Liver (tissue), 9 donors: ENCODE results near the gene LGR5. TPM values are rescaled to one million over a fixed set of nuclear protein-coding genes. Genes with fewer than 3 reads are reported as not detected.

Experiments
- DNase-seq: peaks from one replicate; pipeline ENCODE4 v3.0.0-alpha.2; 2017; ENCODE audit warnings: low spot score
- H3K27ac ChIP-seq, 2 donors: one replicate each; pipeline ENCODE4 v1.7.0; 2013; ENCODE audit warnings: inconsistent platforms in 2 of 2, low read length in 2 of 2, control low read depth in 1 of 2, low read depth in 1 of 2, mild to moderate bottlenecking in 1 of 2
- H3K27me3 ChIP-seq, 4 donors: one replicate each; pipeline versions ENCODE4 v1.6.1 to v1.7.0; 2013; ENCODE audit warnings: low read length in 3 of 4, inconsistent platforms in 1 of 4, mild to moderate bottlenecking in 1 of 4, moderate library complexity in 1 of 4; ENCODE audit not compliant: control insufficient read depth in 4 of 4, insufficient read depth in 4 of 4
- H3K36me3 ChIP-seq, 4 donors: one replicate each; pipeline versions ENCODE4 v1.6.1 to v1.7.0; 2013; ENCODE audit warnings: low read length in 3 of 4, mild to moderate bottlenecking in 3 of 4, low read depth in 1 of 4, moderate library complexity in 1 of 4; ENCODE audit not compliant: control insufficient read depth in 4 of 4, insufficient read depth in 3 of 4
- H3K4me1 ChIP-seq, 4 donors: one replicate each; pipeline versions ENCODE4 v1.6.1 to v1.7.0; 2013; ENCODE audit warnings: low read length in 3 of 4, mild to moderate bottlenecking in 3 of 4, moderate library complexity in 1 of 4; ENCODE audit not compliant: control insufficient read depth in 4 of 4, insufficient read depth in 4 of 4
- H3K4me3 ChIP-seq, 3 donors: one replicate each; pipeline versions ENCODE4 v1.6.1 to v1.7.0; 2013; ENCODE audit warnings: low read length in 3 of 3, control low read depth in 1 of 3, low read depth in 1 of 3, mild to moderate bottlenecking in 1 of 3
- H3K9ac ChIP-seq, 2 donors: one replicate each; pipeline ENCODE4 v1.7.0; 2013; ENCODE audit warnings: low read length in 2 of 2, mild to moderate bottlenecking in 2 of 2, moderate library complexity in 2 of 2, control low read depth in 1 of 2, low read depth in 1 of 2
- H3K9me3 ChIP-seq, 4 donors: one replicate each; pipeline versions ENCODE4 v1.6.1 to v1.7.0; 2013; ENCODE audit warnings: low read length in 3 of 4; ENCODE audit not compliant: control insufficient read depth in 4 of 4
- EGR1 ChIP-seq, 2 donors: IDR thresholded peaks; 2 replicates each; pipeline ENCODE4 v1.6.1; 2016 to 2018; ENCODE audit warnings: antibody characterized with exemption in 2 of 2, low read depth in 2 of 2
- FOXA1 ChIP-seq: IDR thresholded peaks from 2 replicates; pipeline ENCODE4 v1.6.1; 2016; ENCODE audit warnings: antibody characterized with exemption
- FOXA2 ChIP-seq: IDR thresholded peaks from 2 replicates; pipeline ENCODE4 v1.6.1; 2016; ENCODE audit warnings: antibody characterized with exemption
- GABPA ChIP-seq, 2 donors: IDR thresholded peaks in 1 of 2; conservative IDR thresholded peaks in 1 of 2; 2 replicates each; pipeline ENCODE4 v1.6.1; 2016; ENCODE audit warnings: antibody characterized with exemption in 2 of 2, mild to moderate bottlenecking in 1 of 2, moderate library complexity in 1 of 2
- HNF4A ChIP-seq, 2 donors: conservative IDR thresholded peaks; 2 replicates each; pipeline ENCODE4 v1.6.1; 2016; ENCODE audit warnings: antibody characterized with exemption in 2 of 2, mild to moderate bottlenecking in 2 of 2
- HNF4G ChIP-seq: IDR thresholded peaks from 2 replicates; pipeline ENCODE4 v1.6.1; 2016; ENCODE audit warnings: antibody characterized with exemption
- JUND ChIP-seq, 2 donors: IDR thresholded peaks; 2 replicates each; pipeline ENCODE4 v1.6.1; 2016; ENCODE audit warnings: antibody characterized with exemption in 2 of 2
- NR2F2 ChIP-seq: IDR thresholded peaks from 2 replicates; pipeline ENCODE4 v1.6.1; 2016; ENCODE audit warnings: antibody characterized with exemption
- RAD21 ChIP-seq, 2 donors: IDR thresholded peaks; 2 replicates each; pipeline ENCODE4 v1.6.1; 2016; ENCODE audit warnings: antibody characterized with exemption in 2 of 2, mild to moderate bottlenecking in 2 of 2
- RXRA ChIP-seq, 2 donors: IDR thresholded peaks; 2 replicates each; pipeline ENCODE4 v1.6.1; 2017 to 2018; ENCODE audit warnings: antibody characterized with exemption in 2 of 2, mild to moderate bottlenecking in 1 of 2
- SP1 ChIP-seq: IDR thresholded peaks from 2 replicates; pipeline ENCODE4 v1.6.1; 2018; ENCODE audit warnings: antibody characterized with exemption, mild to moderate bottlenecking
- TAF1 ChIP-seq: conservative IDR thresholded peaks from 2 replicates; pipeline ENCODE4 v1.6.1; 2016; ENCODE audit warnings: antibody characterized with exemption, mild to moderate bottlenecking
- YY1 ChIP-seq: IDR thresholded peaks from 2 replicates; pipeline ENCODE4 v1.6.1; 2016; ENCODE audit warnings: antibody characterized with exemption, mild to moderate bottlenecking
- WGBS: extraction: QIAGEN DNeasy Blood & Tissue Kit; methylation state at CpG from one replicate; pipeline ENCODE4 v1.1.7; 2013; 5-methylcytosine and 5-hydroxymethylcytosine counted together
- polyA plus RNA-seq, 2 donors: library from polyadenylated mRNA; stranded (reverse) in 1 of 2; unstranded in 1 of 2; fragments of 200-250 nt in 1 of 2; fragments of >200 nt in 1 of 2; fragmentation: Nextera tagmentation in 1 of 2; extraction: Ambion mirVana in 1 of 2; gene quantifications; one replicate each; pipeline versions ENCODE4 v1.2.1 to v1.2.3, GENCODE V29; 2013 to 2015
- total RNA-seq, 2 donors: library from RNA; depleted of rRNA; stranded (reverse); fragments of >200 nt; gene quantifications; one replicate each; pipeline ENCODE4 v1.2.3, GENCODE V29; 2014
- TF ChIP-seq, protein P1 (sequence below): IDR thresholded peaks from 2 replicates; pipeline ENCODE4 v1.6.1; 2016; ENCODE audit warnings: antibody characterized with exemption
- TF ChIP-seq, protein P2 (sequence below): fragments of 150-350 bp; IDR thresholded peaks from 2 replicates; pipeline ENCODE4 v1.5.1; 2017; ENCODE audit warnings: improper control_type of control experiment, low read depth, low read length; ENCODE audit not compliant: missing input control
- TF ChIP-seq, protein P3 (sequence below): IDR thresholded peaks from 2 replicates; pipeline ENCODE4 v1.6.1; 2016; ENCODE audit warnings: antibody characterized with exemption
- TF ChIP-seq, protein P4 (sequence below): IDR thresholded peaks from 2 replicates; pipeline ENCODE4 v1.6.1; 2016; ENCODE audit warnings: antibody characterized with exemption, mild to moderate bottlenecking
- donor health status: healthy.
- donor health status: healthy.
- donor health status: healthy.
- donor health status: healthy.
- donor health status: healthy.

LGR5 gene
- total and polyA plus RNA-seq, 4 donors: 0.17 to 0.99 (median 0.82) TPM

DNA sequence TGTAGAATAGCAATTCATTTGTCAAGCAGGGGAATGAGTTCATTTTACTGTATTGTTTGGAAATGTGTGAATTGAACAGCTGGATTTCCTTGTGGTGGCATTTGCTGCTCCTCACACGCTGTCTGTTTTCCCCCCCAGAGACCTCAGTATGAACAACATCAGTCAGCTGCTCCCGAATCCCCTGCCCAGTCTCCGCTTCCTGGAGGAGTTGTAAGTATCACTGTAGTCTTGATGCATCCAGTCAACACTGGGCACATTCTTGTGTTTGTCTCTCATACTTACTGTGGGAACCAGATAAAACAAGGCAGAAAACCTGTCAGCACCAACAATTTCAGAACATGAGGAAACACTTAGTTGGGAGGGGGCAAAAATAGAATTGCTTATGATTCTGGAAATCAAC, 64.9 kb downstream of the LGR5 start:
- DNase-seq: no peak
- no peak for TF ChIP-seq HNF4G
- TF ChIP-seq HNF4A (conservative IDR thresholded peaks at IDR 0.05): no peak
- no peak for TF ChIP-seq JUND (IDR thresholded peaks at IDR 0.05)
- no peak for TF ChIP-seq RXRA (IDR thresholded peaks at IDR 0.05)
- no peak for TF ChIP-seq FOXA1
- no peaks in the 10 kb centered on the region for H3K27me3 ChIP-seq
- H3K4me3 ChIP-seq: no peak overlapping the region
- H3K4me1 ChIP-seq: no peaks in the 10 kb centered on the region
- WGBS: 75% methylated on average over 3 of the region's 3 CpGs
- no peaks in the 10 kb centered on the region for H3K9me3 ChIP-seq
- H3K36me3 ChIP-seq: no peaks in the 10 kb centered on the region
- no peak overlapping the region for H3K9ac ChIP-seq
- no peak overlapping the region for H3K27ac ChIP-seq

- Histone ChIP-seq H3K9ac (no peak overlapping the region), H3K4me1 (no peaks in the 10 kb centered on the region), H3K4me3 (no peak overlapping the region), H3K27ac (no peak overlapping the region), H3K27me3 (no peaks in the 10 kb centered on the region), H3K9me3 (no peaks in the 10 kb centered on the region), H3K36me3 (no peaks in the 10 kb centered on the region)
- TF ChIP-seq NR2F2: no peak
- no peak for TF ChIP-seq FOXA1
- no peak for TF ChIP-seq JUND (IDR thresholded peaks at IDR 0.05)
- TF ChIP-seq, protein P1, sequence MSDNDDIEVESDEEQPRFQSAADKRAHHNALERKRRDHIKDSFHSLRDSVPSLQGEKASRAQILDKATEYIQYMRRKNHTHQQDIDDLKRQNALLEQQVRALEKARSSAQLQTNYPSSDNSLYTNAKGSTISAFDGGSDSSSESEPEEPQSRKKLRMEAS: no peak
- TF ChIP-seq, protein P2, sequence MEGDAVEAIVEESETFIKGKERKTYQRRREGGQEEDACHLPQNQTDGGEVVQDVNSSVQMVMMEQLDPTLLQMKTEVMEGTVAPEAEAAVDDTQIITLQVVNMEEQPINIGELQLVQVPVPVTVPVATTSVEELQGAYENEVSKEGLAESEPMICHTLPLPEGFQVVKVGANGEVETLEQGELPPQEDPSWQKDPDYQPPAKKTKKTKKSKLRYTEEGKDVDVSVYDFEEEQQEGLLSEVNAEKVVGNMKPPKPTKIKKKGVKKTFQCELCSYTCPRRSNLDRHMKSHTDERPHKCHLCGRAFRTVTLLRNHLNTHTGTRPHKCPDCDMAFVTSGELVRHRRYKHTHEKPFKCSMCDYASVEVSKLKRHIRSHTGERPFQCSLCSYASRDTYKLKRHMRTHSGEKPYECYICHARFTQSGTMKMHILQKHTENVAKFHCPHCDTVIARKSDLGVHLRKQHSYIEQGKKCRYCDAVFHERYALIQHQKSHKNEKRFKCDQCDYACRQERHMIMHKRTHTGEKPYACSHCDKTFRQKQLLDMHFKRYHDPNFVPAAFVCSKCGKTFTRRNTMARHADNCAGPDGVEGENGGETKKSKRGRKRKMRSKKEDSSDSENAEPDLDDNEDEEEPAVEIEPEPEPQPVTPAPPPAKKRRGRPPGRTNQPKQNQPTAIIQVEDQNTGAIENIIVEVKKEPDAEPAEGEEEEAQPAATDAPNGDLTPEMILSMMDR: no peak
- TF ChIP-seq, protein P3, sequence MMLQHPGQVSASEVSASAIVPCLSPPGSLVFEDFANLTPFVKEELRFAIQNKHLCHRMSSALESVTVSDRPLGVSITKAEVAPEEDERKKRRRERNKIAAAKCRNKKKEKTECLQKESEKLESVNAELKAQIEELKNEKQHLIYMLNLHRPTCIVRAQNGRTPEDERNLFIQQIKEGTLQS: no peak
- no peak for TF ChIP-seq RXRA (IDR thresholded peaks at IDR 0.05)
- TF ChIP-seq HNF4A (conservative IDR thresholded peaks at IDR 0.05): no peak
- no peak for TF ChIP-seq RAD21 (IDR thresholded peaks at IDR 0.05)
- no peak for TF ChIP-seq EGR1 (IDR thresholded peaks at IDR 0.05; ENCODE audit: low read depth in 2 of 2)
- no peak for TF ChIP-seq FOXA2
- TF ChIP-seq GABPA (IDR thresholded peaks at IDR 0.05 in 1 of 2, conservative IDR thresholded peaks at IDR 0.05 in 1 of 2): no peak
- TF ChIP-seq HNF4G: no peak
- no peak for TF ChIP-seq YY1
- TF ChIP-seq SP1: no peak
- 85% methylated on average over 3 of the region's 3 CpGs for WGBS
- DNase-seq: no peak
Measured at GRCh38 chr12:71509705-71510104, 70.1 kb downstream of the LGR5 start.

DNA sequence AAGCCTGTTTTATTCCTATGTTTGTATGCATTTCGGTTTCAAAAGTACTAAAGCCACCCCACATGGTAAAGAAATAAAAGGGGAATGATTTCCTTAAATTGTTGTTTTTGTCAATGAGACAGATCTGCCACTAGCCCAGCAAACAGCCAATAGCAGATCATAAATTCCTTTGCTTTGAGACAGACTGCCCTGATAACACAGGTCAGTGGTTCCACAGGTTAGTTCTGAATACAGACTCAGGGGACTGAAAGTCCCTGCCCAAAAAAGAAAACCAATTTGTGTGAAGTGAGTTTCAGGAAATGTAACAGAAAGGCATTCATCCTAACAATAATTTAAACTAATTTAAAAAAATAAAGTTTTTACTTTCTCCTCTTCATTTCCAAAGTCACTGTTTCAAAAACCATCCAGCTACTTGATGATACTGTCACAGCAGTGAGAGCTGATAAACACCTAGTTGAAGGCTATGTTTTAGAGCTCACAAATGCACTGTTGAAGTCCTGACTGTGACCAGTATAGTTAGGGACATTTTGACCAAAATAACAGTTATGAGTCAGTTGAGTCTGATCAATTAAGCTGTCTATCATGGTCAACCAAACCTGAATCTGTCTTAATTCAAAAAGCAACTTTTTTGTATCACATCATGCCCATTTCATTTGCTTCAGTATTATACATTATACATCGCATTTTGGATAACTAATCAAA, 77.7 kb downstream of the LGR5 start:
- H3K4me3 ChIP-seq: no peak overlapping the region
- no peak for DNase-seq
- H3K36me3 ChIP-seq: no peaks in the 10 kb centered on the region
- H3K9me3 ChIP-seq: no peaks in the 10 kb centered on the region
- H3K27ac ChIP-seq: no peak overlapping the region
- 75% methylated on average over 2 of the region's 2 CpGs for WGBS
- no peaks in the 10 kb centered on the region for H3K27me3 ChIP-seq
- no peak overlapping the region for H3K9ac ChIP-seq
- H3K4me1 ChIP-seq: no peaks in the 10 kb centered on the region
- TF ChIP-seq, protein P2: no peak
- no peak for TF ChIP-seq TAF1
- TF ChIP-seq, protein P4, sequence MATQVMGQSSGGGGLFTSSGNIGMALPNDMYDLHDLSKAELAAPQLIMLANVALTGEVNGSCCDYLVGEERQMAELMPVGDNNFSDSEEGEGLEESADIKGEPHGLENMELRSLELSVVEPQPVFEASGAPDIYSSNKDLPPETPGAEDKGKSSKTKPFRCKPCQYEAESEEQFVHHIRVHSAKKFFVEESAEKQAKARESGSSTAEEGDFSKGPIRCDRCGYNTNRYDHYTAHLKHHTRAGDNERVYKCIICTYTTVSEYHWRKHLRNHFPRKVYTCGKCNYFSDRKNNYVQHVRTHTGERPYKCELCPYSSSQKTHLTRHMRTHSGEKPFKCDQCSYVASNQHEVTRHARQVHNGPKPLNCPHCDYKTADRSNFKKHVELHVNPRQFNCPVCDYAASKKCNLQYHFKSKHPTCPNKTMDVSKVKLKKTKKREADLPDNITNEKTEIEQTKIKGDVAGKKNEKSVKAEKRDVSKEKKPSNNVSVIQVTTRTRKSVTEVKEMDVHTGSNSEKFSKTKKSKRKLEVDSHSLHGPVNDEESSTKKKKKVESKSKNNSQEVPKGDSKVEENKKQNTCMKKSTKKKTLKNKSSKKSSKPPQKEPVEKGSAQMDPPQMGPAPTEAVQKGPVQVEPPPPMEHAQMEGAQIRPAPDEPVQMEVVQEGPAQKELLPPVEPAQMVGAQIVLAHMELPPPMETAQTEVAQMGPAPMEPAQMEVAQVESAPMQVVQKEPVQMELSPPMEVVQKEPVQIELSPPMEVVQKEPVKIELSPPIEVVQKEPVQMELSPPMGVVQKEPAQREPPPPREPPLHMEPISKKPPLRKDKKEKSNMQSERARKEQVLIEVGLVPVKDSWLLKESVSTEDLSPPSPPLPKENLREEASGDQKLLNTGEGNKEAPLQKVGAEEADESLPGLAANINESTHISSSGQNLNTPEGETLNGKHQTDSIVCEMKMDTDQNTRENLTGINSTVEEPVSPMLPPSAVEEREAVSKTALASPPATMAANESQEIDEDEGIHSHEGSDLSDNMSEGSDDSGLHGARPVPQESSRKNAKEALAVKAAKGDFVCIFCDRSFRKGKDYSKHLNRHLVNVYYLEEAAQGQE: no peak
- TF ChIP-seq NR2F2: no peak
- no peak for TF ChIP-seq RAD21 (IDR thresholded peaks at IDR 0.05)
- no peak for TF ChIP-seq EGR1 (IDR thresholded peaks at IDR 0.05; ENCODE audit: low read depth in 2 of 2)
- TF ChIP-seq YY1: no peak
- TF ChIP-seq FOXA2: no peak
- TF ChIP-seq, protein P3: no peak
- no peak for TF ChIP-seq GABPA (IDR thresholded peaks at IDR 0.05 in 1 of 2, conservative IDR thresholded peaks at IDR 0.05 in 1 of 2)
